Ishikawa (cell line): ENCODE results near the gene ABCC3.

Experiments
- CEBPB ChIP-seq: IDR thresholded peaks from 2 replicates; pipeline ENCODE4 v1.6.1; 2012
- CREB1 ChIP-seq: IDR thresholded peaks from 2 replicates; pipeline ENCODE4 v1.6.1; 2012; ENCODE audit warnings: low read depth
- EGR1 ChIP-seq: IDR thresholded peaks from 2 replicates; pipeline ENCODE4 v1.6.1; 2012
- EP300 ChIP-seq: IDR thresholded peaks from 2 replicates; pipeline ENCODE4 v1.6.1; 2012; ENCODE audit warnings: borderline replicate concordance
- FOXM1 ChIP-seq: IDR thresholded peaks from 2 replicates; pipeline ENCODE4 v1.6.1; 2012; ENCODE audit warnings: low read depth, borderline replicate concordance
- NFIC ChIP-seq: IDR thresholded peaks from 2 replicates; pipeline ENCODE4 v1.6.1; 2012
- RAD21 ChIP-seq: IDR thresholded peaks from 2 replicates; pipeline ENCODE4 v1.6.1; 2012; ENCODE audit warnings: low read depth
- TAF1 ChIP-seq: IDR thresholded peaks from 2 replicates; pipeline ENCODE4 v1.6.1; 2012; ENCODE audit warnings: low read depth, mild to moderate bottlenecking
- TCF12 ChIP-seq: IDR thresholded peaks from 2 replicates; pipeline ENCODE4 v1.6.1; 2012; ENCODE audit warnings: low read depth
- TEAD4 ChIP-seq: IDR thresholded peaks from 2 replicates; pipeline ENCODE4 v1.6.1; 2012
- YY1 ChIP-seq: IDR thresholded peaks from 2 replicates; pipeline ENCODE4 v1.6.1; 2012; ENCODE audit warnings: low read depth
- ZBTB7A ChIP-seq: IDR thresholded peaks from 2 replicates; pipeline ENCODE4 v1.6.1; 2012; ENCODE audit warnings: low read depth
- TF ChIP-seq, protein P1 (sequence below): IDR thresholded peaks from 2 replicates; pipeline ENCODE4 v1.6.1; 2012
- TF ChIP-seq, protein P2 (sequence below): IDR thresholded peaks from 2 replicates; pipeline ENCODE4 v1.6.1; 2012
- TF ChIP-seq, protein P3 (sequence below): IDR thresholded peaks from 2 replicates; pipeline ENCODE4 v1.6.1; 2012; ENCODE audit warnings: low read depth, mild to moderate bottlenecking

The ABCC3 gene

DNA sequence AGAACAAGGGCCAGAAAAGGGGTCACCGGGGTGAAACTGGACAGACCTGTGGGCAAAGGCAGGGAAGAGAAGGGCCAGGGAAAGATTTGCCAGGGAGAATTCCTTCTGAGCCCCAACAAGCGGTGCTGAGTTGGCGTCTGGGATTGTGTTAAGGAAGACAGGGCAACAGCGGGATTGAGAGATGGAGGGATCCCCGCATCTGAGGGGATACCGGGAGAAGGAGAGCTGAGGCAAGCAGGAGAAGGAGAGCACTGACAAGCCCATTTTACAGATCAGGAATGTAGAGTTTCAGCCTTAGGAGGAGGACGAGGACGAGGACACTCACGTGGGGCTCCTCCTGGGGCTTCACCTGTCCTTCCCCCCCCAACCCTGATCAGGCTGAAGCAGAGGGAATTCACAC lies 998 bp upstream of the ABCC3 start:
- TF ChIP-seq, protein P1, sequence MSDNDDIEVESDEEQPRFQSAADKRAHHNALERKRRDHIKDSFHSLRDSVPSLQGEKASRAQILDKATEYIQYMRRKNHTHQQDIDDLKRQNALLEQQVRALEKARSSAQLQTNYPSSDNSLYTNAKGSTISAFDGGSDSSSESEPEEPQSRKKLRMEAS = no peak
- no peak for TF ChIP-seq CREB1
- TF ChIP-seq TAF1 = no peak
- no peak for TF ChIP-seq TCF12
- no peak for TF ChIP-seq NFIC
- TF ChIP-seq EP300 = no peak
- no peak for TF ChIP-seq CEBPB
- TF ChIP-seq, protein P2, sequence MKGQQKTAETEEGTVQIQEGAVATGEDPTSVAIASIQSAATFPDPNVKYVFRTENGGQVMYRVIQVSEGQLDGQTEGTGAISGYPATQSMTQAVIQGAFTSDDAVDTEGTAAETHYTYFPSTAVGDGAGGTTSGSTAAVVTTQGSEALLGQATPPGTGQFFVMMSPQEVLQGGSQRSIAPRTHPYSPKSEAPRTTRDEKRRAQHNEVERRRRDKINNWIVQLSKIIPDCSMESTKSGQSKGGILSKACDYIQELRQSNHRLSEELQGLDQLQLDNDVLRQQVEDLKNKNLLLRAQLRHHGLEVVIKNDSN = no peak
- TF ChIP-seq FOXM1 = no peak
- no peak for TF ChIP-seq EGR1
- no peak for TF ChIP-seq TEAD4
- no peak for TF ChIP-seq RAD21
- no peak for TF ChIP-seq YY1
- no peak for TF ChIP-seq ZBTB7A
- TF ChIP-seq, protein P3, sequence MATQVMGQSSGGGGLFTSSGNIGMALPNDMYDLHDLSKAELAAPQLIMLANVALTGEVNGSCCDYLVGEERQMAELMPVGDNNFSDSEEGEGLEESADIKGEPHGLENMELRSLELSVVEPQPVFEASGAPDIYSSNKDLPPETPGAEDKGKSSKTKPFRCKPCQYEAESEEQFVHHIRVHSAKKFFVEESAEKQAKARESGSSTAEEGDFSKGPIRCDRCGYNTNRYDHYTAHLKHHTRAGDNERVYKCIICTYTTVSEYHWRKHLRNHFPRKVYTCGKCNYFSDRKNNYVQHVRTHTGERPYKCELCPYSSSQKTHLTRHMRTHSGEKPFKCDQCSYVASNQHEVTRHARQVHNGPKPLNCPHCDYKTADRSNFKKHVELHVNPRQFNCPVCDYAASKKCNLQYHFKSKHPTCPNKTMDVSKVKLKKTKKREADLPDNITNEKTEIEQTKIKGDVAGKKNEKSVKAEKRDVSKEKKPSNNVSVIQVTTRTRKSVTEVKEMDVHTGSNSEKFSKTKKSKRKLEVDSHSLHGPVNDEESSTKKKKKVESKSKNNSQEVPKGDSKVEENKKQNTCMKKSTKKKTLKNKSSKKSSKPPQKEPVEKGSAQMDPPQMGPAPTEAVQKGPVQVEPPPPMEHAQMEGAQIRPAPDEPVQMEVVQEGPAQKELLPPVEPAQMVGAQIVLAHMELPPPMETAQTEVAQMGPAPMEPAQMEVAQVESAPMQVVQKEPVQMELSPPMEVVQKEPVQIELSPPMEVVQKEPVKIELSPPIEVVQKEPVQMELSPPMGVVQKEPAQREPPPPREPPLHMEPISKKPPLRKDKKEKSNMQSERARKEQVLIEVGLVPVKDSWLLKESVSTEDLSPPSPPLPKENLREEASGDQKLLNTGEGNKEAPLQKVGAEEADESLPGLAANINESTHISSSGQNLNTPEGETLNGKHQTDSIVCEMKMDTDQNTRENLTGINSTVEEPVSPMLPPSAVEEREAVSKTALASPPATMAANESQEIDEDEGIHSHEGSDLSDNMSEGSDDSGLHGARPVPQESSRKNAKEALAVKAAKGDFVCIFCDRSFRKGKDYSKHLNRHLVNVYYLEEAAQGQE = no peak

DNA sequence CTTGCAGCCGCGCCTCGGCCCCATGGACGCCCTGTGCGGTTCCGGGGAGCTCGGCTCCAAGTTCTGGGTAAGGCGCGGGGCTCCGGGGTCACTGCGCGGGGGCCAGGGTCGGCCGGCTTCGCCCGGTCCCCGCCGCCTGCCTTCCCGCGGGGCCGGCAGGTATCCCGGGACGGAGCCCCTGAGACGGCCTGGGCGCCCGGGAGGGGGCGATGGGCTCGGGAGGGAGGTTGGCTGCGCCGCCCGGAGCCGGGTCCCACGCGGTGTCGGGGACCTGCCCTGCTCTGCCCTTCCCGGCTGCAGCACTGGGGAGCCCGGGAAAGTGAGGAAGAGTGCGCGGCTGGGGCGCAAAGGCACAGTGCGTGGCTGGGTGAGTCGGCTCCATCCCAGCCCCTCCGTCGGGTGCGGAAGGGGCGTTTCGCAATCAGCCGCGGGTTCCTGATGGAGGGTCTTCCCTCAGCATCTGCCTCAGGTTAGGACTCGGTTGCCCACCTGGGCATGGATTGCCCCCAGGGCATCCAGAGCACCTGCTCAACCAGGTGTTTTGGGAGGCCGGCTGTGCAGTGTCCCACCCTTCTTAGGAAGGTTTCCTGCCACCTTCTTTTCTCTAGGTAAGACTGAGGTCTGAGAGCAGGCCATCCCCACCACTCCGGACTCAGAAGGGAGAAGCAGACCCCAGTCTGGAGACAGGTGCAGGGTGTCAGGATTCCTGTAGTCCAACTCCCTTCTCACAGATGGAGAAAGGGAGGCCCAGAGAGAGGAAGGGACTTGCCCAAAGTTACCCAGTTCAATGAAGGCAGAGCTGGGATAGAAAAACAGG lies 442 bp downstream of the ABCC3 start:
- TF ChIP-seq TAF1 (no peak; the same call in 1 of the 2 replicates), ZBTB7A (peak; percentile 46; the same call in 1 of the 2 replicates), CEBPB (peak; percentile 84), CREB1 (no peak), NFIC (no peak), TEAD4 (0 out of 2 replicates have a peak, but pooled peaks have one; percentile 1)

DNA sequence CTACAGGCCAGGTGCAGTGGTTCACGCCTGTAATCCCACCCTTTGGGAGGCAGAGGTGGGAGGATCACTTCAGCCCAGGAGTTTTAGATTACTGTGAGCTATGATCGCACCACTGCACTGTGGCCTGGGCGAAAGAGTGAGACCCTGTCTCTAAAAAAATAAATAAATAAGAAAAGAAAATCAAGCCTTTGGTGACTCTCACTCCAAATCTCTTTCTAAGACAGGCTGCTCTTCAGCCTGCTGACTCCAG lies 976 bp downstream of the ABCC3 start:
- TF ChIP-seq, protein P2 = no peak
- TF ChIP-seq NFIC (no peak), TAF1 (no peak), TCF12 (no peak)
- TF ChIP-seq, protein P1 = no peak

DNA sequence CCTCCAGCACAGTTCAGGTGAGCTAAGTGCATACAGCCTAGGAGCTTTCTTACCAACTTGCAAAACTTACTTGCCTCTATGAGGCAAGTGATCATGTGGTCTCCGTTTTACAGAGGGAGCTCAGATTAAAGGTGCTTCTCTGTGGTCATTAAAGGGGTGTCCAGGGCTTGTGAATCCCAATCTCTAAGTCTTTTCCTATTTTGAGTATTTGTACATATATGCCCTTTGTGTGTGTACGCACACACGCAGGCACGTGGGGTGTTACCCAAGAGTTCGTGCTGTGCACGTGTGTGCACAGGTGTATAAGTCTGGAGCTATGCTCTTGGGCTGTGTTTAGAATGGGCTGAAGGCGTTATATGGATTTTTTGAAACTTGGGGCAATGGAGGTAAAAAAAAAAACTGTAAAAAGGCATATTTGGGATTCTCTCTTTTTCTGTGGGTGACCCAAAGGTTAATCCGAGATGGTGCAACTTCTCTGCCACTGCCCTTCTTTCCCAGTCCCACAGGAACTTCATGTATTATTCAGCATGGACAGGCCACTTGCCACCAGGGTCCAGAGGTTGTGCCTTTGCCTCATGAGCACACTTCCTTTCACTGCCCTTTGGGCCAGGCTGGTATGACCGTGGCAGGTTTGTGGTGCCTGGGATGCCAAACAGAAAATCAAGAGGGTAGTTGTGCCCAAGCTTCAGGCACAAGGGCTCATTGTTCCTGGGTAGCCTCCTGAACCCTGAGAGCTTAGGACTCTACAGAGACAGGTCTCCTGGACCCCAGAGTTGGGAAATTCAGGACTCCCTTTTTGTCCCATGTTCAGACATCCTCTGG lies 1.5 kb downstream of the ABCC3 start:
- TF ChIP-seq FOXM1 (no peak), NFIC (no peak), YY1 (no peak), CEBPB (no peak), CREB1 (no peak), EGR1 (no peak)
- TF ChIP-seq, protein P3 = no peak

DNA sequence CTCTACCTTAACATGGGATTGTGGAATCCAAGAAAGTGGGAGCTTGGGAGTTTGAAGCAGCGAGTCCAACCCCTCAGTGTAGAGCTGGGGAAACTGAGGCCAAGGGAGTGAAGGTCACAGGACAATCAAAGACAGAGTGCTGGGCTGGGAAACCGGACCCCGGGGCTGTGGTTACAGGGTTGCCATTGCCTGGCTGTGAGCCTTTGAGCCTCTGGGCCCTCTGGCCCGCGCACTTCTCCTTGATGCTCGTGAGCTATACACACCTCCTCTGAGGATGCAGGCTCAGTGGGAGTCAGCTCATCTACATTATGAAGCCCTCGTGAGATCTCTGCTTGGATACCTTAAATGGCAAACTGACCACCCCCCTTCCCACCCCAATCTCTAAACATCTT lies 2.1 kb downstream of the ABCC3 start:
- TF ChIP-seq CEBPB (no peak), RAD21 (no peak)

DNA sequence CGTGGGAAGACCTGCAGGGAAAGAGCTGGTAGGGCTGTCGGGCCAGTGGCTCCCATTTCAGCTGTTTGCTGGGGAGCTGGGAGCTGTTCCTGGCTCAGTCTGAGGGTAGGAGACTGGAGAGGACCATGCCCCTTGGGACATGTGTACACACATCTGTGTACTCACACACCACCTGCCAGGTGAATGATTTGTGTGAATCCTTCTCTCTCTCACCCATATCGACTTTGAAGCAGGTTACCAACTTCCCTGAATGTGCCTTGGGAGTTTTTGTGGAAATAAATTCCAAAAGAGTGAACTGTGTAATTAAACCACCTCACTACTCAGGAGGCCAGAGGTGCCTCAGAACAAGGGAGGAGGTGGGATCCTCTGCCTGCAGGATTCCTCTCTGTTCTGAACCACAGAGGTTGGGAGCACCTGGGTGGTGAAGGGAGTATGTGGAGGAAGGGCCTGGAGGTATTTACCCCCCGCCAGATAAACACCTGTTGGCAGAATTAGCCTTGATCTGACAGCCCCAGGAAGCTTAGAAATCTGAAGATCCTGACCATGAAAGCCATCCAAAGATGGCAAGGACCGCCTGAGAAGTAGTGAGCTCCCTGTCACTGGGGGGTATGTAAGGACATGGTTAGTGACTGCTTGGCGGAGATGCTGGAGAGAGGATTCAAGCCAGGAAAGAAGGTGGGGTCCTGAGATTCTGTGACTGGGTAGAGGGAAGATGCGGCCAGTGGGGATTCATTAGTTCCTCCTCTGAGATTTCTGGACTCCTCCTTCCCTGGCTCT lies 3.3 kb downstream of the ABCC3 start:
- TF ChIP-seq, protein P3 = no peak
- TF ChIP-seq NFIC (no peak), EP300 (no peak), TCF12 (no peak), ZBTB7A (0 out of 2 replicates have a peak, but pooled peaks have one; percentile 38), CREB1 (no peak), CEBPB (no peak), EGR1 (no peak)
- TF ChIP-seq, protein P1 = peak; percentile 13; the same call in 1 of the 2 replicates
